Activated T-cell treated with anti-CD3 and anti-CD28 coated beads, Interleukin-2, amount 50 U/mL, for 48 hours (primary cell): Measurements from ENCODE around the gene P2RX5.
A peak's percentile ranks its signal among the peaks of the same experiment; 100 is the strongest.
"Not testable (repeated sequence)": the region's sequence is repeated elsewhere in the genome, so short reads cannot be mapped to it uniquely, and the experiment has no call there.

Source experiments
- DNase-seq, 2 experiments: peaks; one replicate each; pipeline ENCODE4 v3.0.0-alpha.2; 2020

Gene P2RX5

DNA sequence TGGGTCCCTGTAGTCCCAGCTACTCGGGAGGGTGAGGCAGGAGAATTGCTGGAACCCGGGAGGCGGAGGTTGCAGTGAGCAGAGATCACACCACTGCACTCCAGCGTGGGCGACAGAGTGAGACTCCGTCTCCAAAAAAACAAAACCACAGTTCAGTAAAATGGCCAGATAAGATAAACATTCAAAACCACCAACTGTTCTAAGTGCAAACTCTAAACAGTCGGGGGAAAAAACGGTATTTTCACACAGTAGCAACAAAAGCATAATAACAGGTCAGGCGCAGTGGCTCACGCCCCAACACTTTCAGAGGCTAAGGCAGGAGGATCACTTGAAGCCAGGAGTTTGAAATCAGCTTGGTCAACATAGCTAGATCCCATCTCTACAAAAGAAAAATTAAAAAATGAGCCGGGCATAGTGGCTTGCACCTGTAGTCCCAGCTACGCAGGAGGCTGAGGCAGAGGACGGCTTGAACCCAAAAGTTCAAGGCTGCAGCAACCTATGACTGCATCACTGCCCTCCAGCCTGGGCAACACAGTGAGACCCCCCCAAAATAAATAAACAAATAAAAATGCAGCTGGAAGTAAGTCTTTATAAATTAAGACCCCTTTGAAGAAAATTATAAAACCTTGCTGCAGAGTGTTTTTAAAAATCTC is 17.0 kb upstream of the P2RX5 start:
- peak; percentile 57 to 63 for DNase-seq

DNA sequence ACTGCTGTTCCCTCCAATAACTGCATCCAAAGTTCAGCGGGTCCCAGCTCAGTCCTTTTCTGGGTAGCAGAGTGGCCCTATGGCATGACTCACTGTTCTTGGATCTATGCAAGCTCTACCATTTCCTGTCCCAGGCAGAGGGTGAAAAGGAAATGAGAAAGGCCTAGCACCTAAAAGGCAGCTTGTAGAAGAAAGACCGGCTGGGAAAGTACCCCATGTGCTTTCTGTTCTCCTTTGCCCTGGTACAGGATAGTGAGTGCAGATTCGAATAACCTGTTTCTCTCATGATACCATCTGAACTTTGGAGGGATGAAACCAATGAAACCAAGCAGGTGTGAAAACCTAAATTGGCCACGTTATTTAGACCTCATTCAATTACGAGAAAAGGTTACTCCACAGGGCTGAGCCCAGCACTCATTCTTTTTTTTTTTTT is 15.0 kb upstream of the P2RX5 start:
- DNase-seq: peak; percentile 69 to 74

DNA sequence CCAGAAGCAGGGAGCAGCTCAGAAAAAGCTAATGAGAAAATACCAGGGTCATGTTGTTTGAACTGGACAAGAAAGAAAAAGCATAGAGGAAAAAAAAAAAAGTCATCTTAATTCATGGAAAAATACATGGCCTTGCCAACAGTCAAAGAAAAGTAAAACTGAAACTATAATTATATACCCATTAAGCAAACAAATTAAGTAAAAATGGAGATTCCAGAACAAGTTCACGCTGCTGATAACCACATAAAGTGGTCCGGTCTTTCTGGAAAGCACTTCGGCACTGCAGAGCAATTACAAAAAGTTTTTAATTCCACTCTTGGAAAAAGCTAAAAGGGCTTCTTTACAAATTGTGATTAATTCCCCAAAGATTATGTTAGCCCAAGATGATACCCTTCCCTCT is 12.4 kb upstream of the P2RX5 start:
- no peak for DNase-seq

DNA sequence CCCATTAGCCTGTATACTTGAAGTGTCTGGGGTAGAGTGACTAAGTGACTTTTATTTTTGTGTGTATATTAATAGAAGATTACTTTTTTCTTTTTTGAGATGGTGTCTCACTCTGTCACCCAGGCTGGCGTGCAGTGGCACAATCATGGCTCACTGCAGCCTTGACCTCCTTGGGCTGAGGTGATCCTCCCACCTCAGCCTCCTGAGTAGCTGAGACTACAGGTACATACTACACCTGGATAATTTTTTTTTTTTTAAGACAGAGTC is 9.7 kb upstream of the P2RX5 start:
- not testable (repeated sequence) for DNase-seq

DNA sequence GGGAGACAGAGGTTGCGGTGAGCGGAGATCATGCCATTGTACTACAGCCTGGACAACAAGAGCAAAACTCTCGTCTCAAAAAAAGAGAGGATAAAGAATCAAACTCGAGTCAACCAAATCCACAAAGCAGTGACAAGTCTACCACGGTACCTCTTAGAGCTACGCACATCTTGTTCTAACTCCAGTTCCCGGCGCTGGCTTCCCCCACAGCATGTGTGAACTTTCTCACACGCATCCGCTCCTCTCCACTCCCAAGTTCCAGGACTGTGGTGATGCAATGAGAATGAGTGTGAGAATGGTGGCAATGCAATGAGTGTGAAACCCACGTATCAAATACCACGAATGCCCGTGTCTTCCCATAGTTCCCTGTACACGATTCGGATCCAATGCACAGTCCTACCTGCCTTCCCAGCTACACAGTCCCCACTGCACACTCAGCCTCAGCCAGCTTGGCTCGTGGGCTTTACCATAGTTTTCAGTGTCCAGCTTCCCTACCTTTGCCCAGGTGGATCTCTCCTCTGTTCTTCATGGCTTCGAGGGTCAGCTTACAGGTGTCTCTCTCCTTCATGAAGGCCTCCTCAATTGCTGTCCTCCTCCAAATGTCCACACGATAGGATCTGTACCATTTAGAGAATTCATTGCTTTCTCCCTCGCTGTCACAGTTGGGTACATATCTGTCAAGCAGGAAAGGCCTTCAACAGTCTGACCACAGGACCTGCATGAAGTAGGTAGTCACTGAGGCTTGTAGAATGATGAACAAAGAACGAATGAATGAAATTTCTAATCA is 9.2 kb upstream of the P2RX5 start:
- no peak for DNase-seq

DNA sequence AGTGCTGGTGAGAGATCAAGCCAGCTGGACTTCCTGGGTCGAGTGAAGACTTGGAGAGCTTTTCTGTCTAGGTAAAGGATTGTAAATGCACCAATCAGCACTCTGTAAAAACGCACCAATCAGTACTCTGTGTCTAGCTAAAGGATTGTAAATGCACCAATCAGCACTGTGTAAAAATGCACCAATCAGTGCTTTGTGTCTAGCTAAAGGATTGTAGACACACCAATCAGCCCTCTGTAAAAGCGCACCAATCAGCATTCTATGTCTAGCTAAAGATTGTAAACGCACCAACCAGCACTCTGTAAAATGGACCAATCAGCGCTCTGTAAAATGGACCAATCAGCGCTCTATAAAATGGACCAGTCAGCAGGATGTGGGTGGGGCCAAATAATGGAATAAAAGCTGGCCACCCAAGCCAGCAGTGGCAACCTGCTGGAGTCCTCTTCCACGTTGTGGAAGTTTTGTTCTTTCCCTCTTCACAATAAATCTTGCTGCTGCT is 6.1 kb upstream of the P2RX5 start:
- DNase-seq: not testable (repeated sequence)

DNA sequence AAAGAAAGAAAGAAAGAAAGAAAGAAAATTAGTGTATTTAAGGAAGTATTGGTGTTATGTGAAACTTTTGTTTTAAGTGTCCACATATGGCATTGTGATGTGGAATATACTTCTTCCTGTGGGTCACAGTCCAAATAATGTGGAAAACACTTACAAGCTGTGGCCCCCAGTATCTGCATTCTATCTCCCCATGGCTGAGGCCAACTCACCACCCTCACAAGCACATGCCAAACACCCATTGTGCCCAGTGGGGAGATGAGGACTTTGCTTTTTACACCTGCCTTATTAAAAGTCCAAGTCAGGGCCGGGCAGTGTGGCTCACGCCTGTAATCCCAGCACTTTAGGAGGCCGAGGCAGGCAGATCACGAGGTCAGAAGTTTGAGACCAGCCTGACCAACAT is 4.0 kb upstream of the P2RX5 start:
- DNase-seq: no peak

DNA sequence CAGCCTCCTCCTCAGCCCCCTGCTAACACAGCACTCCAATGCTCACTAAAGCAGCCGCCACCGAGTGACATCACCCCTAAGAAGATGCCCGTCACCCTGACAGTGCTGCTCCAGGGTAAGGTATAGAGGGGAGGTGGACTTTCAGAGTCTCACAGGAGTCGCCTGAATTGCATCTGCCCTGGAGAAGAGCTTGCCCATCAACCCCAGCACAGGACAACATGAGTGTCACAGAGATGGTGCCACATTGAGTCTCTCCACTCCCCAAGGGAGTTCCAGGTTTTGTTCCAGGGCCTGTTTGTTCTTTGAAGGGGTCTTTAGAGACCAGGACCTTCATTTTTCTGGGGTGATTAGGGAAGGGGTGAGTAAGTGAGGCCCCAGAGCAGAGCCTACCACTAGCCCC is 2.2 kb upstream of the P2RX5 start:
- no peak for DNase-seq

DNA sequence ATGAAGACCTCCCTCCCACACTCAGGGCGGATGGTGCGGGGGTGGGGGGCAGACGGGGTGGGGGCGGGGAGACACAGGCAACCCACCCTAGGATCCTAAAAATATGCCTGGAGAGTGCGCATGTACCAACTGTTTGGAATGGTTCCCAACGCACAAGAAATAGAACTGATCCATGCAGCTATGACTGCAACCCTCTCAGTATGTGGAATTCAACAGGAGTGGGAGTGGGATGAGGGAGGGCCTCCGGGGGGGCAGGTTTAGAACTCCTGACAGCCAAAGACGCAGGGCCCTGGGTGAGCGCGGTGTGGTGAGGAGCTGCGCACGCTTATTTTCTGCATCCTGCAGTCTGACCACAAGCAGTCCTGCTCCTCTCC is 1.1 kb upstream of the P2RX5 start:
- no peak for DNase-seq

DNA sequence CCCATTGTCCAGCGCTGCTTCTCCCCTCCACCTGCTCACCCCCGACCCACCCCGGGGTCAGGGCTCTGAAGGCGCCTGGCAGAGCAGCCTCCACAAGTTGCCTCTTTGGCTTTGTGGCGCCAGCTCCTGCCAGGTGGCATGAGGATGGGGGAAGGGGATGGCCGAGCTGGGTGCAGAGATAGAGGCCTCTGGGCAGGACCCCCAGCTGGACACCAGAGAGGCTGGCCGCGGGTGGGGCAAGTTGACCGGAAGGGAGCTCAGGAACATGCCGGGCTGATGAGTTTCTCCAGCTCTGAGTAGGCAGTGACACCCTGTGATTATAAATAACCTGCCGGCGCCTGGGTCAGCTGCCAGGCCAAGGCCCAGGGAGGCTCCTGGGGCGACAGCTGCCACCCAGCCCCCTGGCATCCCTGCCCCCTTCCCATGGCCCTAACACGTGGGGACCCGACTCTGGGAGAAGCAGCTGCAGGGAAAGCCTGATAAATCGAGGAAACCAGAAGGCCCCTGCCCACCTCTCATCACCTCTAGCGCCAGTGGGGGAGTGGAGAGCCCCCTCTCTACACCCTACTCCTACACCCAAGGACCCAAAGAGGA is 729 bp downstream of the P2RX5 start:
- peak; percentile 46 to 50 for DNase-seq

DNA sequence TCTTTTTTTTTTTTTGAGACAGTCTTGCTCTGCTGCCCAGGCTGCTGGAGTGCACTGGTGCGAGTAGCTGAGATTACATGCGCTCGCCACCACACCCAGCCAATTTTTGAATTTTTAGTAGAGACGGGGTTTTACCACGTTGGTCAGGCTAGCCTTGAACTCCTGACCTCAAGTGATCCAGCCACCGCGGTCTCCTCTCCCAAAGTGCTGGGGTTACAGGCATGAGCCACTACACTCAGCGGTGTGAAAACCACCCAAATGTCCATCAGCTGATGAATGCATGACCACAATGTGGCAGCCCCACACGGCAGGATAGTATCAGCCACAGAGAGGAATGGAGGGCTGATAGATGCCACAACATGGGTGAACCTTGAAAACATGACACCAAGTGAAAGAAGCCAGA is 2.1 kb downstream of the P2RX5 start:
- peak; percentile 67 to 74 for DNase-seq

DNA sequence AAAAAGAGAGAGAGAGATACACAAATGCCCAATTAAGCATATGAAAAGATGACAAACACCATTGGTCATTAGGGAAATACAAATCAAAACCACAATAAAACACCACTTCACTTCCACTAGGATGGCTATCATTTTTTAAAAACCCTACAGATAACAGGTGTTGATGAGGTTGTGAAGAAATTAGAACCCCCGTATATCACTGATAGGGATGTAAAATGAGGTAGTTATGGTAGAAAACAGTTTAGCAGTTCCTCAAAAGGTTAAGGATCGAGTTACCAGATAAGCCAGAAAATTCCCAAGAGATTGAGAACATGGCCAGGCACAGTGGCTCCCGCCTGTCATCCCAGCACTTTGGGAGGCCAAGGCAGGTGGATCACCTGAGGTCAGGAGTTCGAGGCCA is 2.8 kb downstream of the P2RX5 start:
- no peak for DNase-seq

DNA sequence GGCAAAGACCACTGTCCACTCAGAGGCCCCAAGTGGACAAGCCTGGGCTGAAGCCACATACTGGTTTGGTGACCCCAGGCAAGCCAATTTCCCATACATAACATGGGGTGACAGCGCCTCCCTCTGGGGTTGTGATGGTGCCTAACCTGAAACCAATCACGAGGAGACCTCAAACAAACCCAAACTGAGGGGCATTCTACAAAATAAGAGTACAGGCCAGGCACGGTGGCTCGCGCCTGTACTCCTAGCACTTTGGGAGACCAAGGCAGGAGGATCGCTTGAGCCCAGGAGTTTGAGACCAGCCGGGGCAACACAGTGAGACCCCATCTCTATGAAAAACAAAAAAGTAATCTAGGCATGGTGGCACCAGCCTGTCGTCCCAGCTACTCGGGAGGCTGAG is 3.6 kb downstream of the P2RX5 start:
- DNase-seq: no peak

DNA sequence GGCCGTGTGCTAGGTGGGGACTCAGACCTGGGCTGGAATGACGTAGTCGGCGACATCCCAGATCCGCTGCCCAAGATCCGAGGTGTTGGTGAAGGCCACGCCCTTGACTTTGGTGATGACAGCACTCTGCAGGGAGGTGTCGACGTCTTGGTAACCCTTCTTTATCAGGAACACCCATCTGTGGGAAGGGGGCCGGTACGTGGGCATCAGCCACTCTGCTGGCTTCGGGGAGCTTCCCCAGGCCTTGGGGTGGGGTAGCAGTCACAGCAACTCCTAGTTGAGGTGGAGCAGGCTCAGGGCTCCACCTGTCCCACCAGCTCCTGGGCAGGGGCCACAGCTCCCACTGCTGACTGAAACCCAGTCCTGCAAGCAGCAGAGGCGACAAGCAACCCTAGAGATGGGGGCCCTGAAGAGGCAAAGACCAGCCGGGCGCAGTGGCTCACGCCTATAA is 4.3 kb downstream of the P2RX5 start:
- DNase-seq: no peak

DNA sequence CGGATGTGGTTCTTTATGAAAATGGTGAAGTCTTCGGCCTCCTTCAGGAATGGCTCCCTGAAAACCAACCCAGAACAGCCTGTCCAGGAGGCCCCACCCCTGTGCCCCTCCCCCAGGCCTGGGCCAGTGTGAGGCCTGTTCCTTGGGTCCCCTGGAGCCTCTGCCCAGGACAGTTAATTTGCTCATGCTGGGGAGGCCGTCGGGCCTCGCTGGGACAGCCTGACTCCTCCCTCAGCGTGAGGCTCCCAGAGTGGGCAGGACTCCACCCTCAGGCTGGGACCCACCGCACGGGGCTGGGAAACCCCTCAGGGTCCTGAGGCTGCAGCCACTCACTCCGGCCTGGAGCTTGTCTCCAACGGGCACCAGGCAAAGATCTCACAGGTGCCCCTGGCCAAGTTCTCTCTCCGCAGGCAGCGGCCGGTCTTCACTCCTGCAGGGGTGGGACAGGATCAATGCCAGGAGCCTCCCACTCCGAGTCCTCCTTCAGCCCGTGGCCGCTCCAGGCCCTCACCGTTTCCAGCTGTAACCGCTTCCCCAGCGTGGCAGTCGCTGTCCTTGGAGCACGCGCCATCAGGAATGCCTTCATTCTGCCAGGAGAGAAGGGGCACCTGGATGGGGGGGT is 5.8 kb downstream of the P2RX5 start:
- DNase-seq: no peak

DNA sequence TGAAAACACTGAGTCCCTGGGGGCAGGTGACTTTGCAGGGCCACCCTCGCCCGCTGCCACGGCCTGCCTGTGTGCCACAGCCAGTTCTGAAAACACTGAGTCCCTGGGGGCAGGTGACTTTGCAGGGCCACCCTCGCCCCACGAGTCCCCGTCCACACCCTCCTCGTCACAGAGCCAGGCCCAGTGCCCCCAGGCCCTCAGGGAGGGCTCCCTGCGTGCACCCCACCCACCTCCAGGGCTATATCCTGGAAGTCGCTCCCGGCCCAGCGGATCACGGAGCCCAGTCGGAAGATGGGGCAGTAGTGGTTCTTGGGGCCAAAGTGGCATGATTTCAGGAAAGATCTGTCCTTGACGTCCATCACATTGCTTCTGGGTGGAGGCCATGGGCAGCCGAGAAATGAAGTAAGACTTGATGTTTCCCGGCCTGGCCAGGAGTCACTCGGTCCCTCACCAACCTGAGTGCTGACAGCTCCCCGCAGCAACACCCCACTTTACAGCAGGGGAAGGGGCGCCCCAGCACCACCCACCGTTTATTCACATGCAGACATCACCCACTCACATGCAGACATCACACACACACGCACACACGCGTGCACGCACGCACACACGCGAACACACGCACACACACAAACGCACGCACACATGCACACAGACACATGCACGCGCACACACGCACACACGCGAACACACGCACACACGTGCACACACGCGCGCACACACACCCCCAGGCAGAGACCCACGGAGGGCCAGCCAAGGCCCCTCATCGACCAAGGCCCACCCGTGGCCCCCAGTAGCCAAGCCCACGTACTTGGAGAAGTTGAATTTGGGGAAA is 6.5 kb downstream of the P2RX5 start:
- DNase-seq: no peak

DNA sequence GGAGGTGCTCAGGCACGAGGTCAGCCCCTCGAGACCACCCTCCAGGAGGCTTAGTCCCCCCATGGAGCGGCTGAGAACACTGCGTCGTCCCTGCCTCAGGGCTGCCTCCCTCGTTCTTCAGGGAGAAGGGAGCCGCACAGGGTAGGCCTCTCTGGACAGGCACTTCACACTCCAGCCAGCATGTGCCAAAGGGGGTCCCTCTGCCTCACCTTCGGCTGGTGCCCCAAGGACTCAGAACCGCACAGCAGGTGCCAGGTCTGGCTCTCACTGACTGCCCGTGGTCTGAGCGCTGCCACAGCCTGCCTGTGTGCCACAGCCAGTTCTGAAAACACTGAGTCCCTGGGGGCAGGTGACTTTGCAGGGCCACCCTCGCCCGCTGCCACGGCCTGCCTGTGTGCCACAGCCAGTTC is 7.1 kb downstream of the P2RX5 start:
- no peak for DNase-seq

DNA sequence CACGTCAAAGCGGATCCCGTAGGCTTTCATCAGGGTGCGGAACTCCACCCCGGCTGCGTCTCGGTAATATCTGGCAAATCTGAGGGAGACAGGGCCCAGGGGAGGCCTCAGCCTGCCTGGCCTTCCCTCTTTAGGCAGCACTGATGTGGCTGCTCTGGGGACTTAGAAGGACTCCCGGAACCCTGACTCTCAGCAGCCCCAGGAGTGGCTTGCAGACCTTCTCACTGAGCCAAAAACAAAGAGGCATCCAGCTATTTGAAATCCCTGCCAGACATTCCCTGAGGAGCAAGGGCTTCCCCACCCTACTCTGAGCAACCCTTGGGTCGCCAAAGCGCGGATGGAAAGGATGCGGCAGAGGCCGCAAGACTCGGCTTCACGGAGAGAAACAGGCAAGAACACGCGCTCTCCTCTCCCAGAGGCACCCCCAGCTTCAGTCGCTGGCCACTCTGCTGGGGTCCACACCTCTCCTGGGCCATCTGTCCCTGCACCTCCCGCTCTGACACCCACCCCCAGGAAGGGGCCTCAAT is 7.9 kb downstream of the P2RX5 start:
- DNase-seq: no peak

DNA sequence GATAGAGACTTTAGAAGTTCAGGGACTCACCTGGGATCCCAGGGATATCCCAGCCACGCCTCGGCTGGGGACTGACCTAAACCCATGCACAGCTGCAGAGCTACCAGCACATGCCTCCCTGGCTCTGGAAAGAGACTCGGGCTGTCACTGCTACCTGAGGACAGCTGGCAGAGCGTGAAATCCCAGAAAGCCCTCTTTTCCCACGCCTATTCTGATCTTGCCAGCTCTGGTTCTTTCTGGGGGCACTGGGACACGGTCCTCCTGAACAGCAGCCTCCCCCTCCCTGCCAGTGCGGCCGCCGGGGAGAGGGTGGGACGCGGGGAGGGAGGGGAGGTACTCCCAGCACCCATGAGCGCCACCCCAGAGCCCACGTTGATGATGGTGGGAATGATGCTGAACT is 10.8 kb downstream of the P2RX5 start:
- DNase-seq: no peak

DNA sequence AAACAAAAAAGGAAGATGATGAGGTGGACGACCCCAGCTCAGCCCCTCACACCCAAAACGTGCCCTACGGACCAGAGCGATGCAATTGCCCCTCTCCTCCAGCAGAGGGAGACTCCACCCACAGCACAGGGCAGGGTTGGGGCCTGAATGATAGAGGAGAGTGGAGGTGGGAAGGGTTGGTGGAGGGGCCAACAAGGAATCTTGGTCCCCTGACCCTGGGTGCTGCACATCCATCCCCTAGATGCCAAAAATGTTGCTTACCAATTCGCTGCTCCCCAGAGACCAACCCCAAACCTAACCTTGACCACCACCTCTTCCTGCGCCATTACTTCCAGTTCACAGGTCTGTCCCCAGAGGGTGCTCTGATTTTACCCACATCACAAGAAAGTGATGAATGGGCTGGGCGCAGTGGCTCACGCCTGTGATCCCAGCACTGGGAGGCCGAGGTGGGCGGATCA is 12.9 kb downstream of the P2RX5 start:
- DNase-seq: peak; percentile 78 to 79

DNA sequence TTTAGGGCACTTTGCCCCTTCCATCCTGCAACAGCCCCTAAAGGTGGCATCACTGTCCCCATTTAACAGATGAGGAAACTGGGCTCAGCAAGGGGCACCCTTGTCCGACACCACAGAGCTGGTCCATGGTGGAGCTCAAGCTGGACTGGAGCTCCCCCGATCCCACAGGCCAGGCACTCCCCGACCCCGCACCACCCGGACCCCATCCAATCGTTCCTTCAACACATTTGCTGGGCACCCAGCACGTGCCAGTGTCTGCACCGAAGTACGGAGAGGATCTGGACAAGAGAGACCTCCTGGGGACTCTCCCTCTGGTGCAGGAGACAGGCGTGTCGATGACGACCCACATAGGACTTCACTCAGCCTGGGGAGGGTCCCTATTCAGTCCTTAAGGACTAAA is 13.9 kb downstream of the P2RX5 start:
- no peak for DNase-seq

DNA sequence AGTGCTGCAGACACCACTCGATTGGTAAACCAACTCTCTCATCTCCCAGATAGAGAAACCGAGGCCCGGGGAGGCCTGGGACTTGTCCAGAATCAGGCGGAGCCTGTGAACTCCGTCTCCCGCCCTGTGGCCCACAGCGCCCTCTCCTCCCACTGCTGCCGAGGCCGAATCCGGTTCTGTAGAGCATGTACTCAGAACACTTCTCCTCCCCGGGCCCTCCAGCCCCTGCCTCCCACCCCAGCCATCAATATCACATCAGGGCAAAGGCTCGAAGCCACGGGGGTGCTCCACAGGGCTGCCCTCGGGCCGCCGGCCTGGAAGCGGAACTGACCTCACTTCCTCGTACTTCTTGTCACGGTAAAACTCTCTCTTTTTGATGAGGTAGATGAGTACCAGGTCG is 14.4 kb downstream of the P2RX5 start:
- no peak for DNase-seq

DNA sequence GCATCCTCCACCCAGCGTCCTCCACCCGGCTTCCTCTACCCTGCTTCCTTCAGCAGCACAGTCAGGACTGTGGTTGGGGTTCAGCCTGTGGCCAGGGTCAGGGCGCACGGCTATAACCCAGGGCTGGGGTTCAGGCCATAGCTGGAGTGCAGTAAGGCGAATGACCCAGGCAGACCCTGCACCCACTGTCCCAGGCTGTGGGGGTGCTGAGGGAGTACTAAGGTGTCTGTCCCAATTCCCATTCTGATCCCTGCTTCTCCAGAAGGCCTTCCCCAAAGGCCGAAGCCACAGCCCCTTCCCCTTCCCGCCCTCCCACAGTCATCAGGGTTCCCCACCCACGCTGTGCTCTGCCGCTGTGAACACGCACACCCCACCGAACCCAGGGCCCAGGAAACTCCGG is 14.9 kb downstream of the P2RX5 start:
- DNase-seq: no peak
